Neural cell (in vitro differentiated cells): ENCODE results near the gene ACIN1.

Source experiments
- CTCF ChIP-seq: fragments of 450-650 bp; IDR thresholded peaks from 2 replicates; pipeline ENCODE4 v1.5.1; 2014; ENCODE audit warnings: antibody characterized with exemption, mild to moderate bottlenecking, moderate library complexity; ENCODE audit not compliant: poor library complexity, severe bottlenecking
- EP300 ChIP-seq: fragments of 450-650 bp; conservative IDR thresholded peaks from 2 replicates; pipeline ENCODE4 v1.6.1; 2014; ENCODE audit warnings: antibody characterized with exemption, mild to moderate bottlenecking, moderate library complexity; ENCODE audit not compliant: poor library complexity, severe bottlenecking
- MXI1 ChIP-seq: fragments of 450-650 bp; conservative IDR thresholded peaks from 2 replicates; pipeline ENCODE4 v1.6.1; 2014; ENCODE audit warnings: antibody characterized with exemption, mild to moderate bottlenecking; ENCODE audit not compliant: poor library complexity, severe bottlenecking
- POLR2AphosphoS5 ChIP-seq: IDR thresholded peaks from 2 replicates; pipeline ENCODE4 v1.6.1; 2012
- RAD21 ChIP-seq: fragments of 450-650 bp; conservative IDR thresholded peaks from 2 replicates; pipeline ENCODE4 v1.6.1; 2014; ENCODE audit warnings: antibody characterized with exemption, mild to moderate bottlenecking, moderate library complexity
- TAF1 ChIP-seq: IDR thresholded peaks from 2 replicates; pipeline ENCODE4 v1.6.1; 2012; ENCODE audit warnings: low read depth

- no peak for TF ChIP-seq CTCF
- TF ChIP-seq TAF1: no peak
- TF ChIP-seq POLR2AphosphoS5: no peak
- TF ChIP-seq EP300: no peak
- TF ChIP-seq RAD21: no peak
- TF ChIP-seq MXI1: no peak
Measured at GRCh38 chr14:23066368-23066767, 28.6 kb downstream of the ACIN1 start.
